ENCODE data around the gene HSP90AB1.

- peak; percentile 85 for TF ChIP-seq MEF2A (IDR thresholded peaks at IDR 0.05; ENCODE audit: control insufficient read depth, low read depth, low read length)
- TF ChIP-seq JUNB (CRISPR knock-in tag; conservative IDR thresholded peaks at IDR 0.05), result no peak; the same call in 1 of the 2 replicates
- peak; percentile 81; the same call in 1 of the 2 replicates for TF ChIP-seq CHCHD3 (CRISPR knock-in tag; IDR thresholded peaks at IDR 0.05)
- no peak; the same call in 1 of the 2 replicates for TF ChIP-seq MXI1 (IDR thresholded peaks at IDR 0.05; ENCODE audit: low read depth, low read length)
- TF ChIP-seq REST (IDR thresholded peaks at IDR 0.05; ENCODE audit: borderline replicate concordance), result no peak
- no peak for TF ChIP-seq REST (CRISPR knock-in tag; IDR thresholded peaks at IDR 0.05; ENCODE audit: low read depth)
- no peak for TF ChIP-seq CTCF (IDR thresholded peaks at IDR 0.05 in 2 of 3, conservative IDR thresholded peaks at IDR 0.05 in 1 of 3; ENCODE audit: insufficient read depth in 2 of 3, low read depth in 1 of 3, low read length in 3 of 3)
- no peak for TF ChIP-seq SETDB1 (IDR thresholded peaks at IDR 0.05; ENCODE audit: low read length)
Observed at GRCh38 chr6:44246663-44247337, at the start of gene HSP90AB1.

Measured in K562 (cell line).